IMR-90 (cell line): Measurements from ENCODE around the gene CFAP97D2.

Source experiments
- CTCF ChIP-seq: conservative IDR thresholded peaks from 2 replicates; pipeline ENCODE4 v1.5.1; 2012; ENCODE audit warnings: mild to moderate bottlenecking, low read depth, low read length, improper control_type of control experiment
- RAD21 ChIP-seq: IDR thresholded peaks from 2 replicates; pipeline ENCODE4 v1.6.1; 2012; ENCODE audit warnings: low read length, improper control_type of control experiment
- RFX5 ChIP-seq: IDR thresholded peaks from 2 replicates; pipeline ENCODE4 v1.8.0; 2012; ENCODE audit warnings: low read depth, mild to moderate bottlenecking, low read length, moderate library complexity
- SMC3 ChIP-seq: fragments of 150-350 bp; IDR thresholded peaks from 2 replicates; pipeline ENCODE4 v1.6.1; 2016; ENCODE audit warnings: low read depth, mild to moderate bottlenecking, antibody characterized with exemption, low read length, moderate library complexity

- TF ChIP-seq CTCF (no peak), SMC3 (no peak), RAD21 (no peak), RFX5 (no peak)
These were observed 34.3 kb upstream of the CFAP97D2 start for GRCh38 chr13:114144606-114145244.
